ENCODE measurements around the gene ST6GALNAC5.

DNA sequence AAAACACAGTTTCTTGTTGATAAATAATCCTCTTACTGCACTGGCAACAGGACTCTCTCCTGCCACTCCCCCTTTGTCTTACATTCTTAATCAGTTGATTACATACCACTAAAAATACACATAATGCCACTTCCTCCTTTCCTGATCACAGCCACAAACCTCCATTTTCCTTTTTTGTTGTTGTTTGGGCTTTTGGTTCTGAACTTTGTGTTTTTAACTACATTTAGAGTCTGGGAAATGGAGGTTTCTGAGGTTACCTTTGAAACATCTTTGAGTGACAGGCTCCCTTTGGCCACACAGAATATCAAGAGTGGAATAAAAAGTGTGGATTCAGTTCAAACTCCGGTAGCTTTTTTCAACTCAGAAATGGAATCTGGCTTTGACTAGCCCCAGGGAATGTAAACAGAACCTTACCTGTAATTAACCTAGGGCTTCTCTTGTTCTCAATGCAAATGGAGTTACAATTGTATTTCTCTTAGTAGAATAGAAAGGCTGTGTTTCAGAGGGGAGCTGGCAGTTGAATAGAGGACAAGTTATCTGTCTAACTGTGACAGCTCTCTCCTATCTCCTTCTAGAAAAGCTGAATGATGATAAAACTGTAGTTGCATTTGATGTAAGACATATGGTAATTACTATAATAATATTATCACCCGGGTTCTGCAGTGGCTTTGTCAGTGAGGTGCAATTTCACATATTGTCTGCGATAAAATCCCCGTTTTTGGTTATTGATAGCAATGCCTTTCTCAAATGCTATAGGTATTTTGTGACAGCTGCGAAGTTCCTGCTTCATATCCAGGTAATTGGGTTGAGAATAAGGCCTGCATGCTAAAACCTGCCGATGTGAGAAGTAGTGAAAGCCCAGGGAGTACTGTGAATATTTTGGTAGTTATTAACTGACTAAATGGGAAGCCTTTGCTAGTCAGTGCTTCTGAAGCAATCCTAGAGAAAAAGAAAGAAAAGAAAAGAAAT lies 66.9 kb downstream of the ST6GALNAC5 start:
- TF ChIP-seq, protein P1, sequence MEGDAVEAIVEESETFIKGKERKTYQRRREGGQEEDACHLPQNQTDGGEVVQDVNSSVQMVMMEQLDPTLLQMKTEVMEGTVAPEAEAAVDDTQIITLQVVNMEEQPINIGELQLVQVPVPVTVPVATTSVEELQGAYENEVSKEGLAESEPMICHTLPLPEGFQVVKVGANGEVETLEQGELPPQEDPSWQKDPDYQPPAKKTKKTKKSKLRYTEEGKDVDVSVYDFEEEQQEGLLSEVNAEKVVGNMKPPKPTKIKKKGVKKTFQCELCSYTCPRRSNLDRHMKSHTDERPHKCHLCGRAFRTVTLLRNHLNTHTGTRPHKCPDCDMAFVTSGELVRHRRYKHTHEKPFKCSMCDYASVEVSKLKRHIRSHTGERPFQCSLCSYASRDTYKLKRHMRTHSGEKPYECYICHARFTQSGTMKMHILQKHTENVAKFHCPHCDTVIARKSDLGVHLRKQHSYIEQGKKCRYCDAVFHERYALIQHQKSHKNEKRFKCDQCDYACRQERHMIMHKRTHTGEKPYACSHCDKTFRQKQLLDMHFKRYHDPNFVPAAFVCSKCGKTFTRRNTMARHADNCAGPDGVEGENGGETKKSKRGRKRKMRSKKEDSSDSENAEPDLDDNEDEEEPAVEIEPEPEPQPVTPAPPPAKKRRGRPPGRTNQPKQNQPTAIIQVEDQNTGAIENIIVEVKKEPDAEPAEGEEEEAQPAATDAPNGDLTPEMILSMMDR (IDR thresholded peaks at IDR 0.05), result no peak
- no peak for TF ChIP-seq EZH2 (IDR thresholded peaks at IDR 0.05)
